ENCODE measurements around the gene GPER1. TPM values are rescaled to one million over a fixed set of nuclear protein-coding genes. Genes with fewer than 3 reads are reported as not detected.

GPER1 gene
- total RNA-seq, 1 experiment from 2014 or later, result 2.9 TPM

DNA sequence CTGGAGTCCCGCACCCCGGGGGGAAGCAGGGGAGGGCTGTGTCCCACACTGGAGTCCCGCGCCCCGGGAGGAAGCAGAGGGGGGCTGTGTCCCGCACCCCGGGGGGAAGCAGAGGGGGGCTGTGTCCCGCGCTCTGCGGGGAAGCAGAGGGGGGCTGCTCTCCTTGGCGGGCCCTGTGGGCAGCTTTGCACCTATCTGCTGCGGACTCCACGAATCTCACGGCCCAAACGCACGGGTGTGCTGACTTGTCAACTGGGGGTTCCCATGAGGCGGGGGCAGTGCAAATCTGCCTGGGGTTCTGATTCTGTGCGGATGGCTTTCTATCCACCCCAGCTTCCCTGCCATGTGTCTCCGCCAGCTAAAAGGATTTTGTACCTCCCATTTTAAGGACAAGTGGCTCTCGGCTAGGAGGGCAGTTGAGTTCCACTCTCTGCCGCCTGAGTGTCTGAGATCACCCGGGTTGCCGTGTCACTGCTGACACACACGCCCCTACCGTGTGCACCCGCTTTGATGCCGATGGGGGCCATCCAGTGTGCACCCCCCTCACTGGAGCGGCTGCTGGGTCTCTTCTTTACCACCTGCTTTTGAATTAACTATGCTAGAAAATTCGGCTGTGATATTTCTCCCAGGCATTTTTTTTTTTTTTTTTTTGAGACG lies 20.5 kb downstream of the GPER1 start:
- ATAC-seq (no peak), DNase-seq (ENCODE audit: low read depth, low spot score) (no peak)
- intact Hi-C loops (cut with micrococcal nuclease; ENCODE audit: unreplicated experiment), result no loop called here
- no peak overlapping the region for H3K27ac ChIP-seq (ENCODE audit: low read length)
- in situ Hi-C loops (cut with HindIII; ENCODE audit: low pct_unique_long_range_greater_than_20kb, low sequenced_read_pairs), result no loop called here
- CTCF ChIA-PET, result interaction anchor here (0.7 kb wide), 1 partner anchor 18 kb away, joined by 3 read pairs; no protein-coding TSS in a partner anchor
- POLR2A ChIA-PET, result no interaction called here
- no peaks in the 10 kb centered on the region for H3K4me1 ChIP-seq (ENCODE audit: control insufficient read depth, insufficient read depth, low read length)
- no peak overlapping the region for H3K4me3 ChIP-seq (ENCODE audit: low read depth in 2 of 2, low read length in 2 of 2)
- no peak for TF ChIP-seq SIN3A (IDR thresholded peaks at IDR 0.05; ENCODE audit: borderline replicate concordance, insufficient read depth, low read depth, low read length)
- TF ChIP-seq, protein P1, sequence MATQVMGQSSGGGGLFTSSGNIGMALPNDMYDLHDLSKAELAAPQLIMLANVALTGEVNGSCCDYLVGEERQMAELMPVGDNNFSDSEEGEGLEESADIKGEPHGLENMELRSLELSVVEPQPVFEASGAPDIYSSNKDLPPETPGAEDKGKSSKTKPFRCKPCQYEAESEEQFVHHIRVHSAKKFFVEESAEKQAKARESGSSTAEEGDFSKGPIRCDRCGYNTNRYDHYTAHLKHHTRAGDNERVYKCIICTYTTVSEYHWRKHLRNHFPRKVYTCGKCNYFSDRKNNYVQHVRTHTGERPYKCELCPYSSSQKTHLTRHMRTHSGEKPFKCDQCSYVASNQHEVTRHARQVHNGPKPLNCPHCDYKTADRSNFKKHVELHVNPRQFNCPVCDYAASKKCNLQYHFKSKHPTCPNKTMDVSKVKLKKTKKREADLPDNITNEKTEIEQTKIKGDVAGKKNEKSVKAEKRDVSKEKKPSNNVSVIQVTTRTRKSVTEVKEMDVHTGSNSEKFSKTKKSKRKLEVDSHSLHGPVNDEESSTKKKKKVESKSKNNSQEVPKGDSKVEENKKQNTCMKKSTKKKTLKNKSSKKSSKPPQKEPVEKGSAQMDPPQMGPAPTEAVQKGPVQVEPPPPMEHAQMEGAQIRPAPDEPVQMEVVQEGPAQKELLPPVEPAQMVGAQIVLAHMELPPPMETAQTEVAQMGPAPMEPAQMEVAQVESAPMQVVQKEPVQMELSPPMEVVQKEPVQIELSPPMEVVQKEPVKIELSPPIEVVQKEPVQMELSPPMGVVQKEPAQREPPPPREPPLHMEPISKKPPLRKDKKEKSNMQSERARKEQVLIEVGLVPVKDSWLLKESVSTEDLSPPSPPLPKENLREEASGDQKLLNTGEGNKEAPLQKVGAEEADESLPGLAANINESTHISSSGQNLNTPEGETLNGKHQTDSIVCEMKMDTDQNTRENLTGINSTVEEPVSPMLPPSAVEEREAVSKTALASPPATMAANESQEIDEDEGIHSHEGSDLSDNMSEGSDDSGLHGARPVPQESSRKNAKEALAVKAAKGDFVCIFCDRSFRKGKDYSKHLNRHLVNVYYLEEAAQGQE (IDR thresholded peaks at IDR 0.05; ENCODE audit: insufficient read depth in 1 of 2, low read depth in 2 of 2, low read length in 1 of 2), result no peak
- TF ChIP-seq POLR2AphosphoS5 (IDR thresholded peaks at IDR 0.05; ENCODE audit: low read depth, low read length), result no peak
- TF ChIP-seq, protein P2, sequence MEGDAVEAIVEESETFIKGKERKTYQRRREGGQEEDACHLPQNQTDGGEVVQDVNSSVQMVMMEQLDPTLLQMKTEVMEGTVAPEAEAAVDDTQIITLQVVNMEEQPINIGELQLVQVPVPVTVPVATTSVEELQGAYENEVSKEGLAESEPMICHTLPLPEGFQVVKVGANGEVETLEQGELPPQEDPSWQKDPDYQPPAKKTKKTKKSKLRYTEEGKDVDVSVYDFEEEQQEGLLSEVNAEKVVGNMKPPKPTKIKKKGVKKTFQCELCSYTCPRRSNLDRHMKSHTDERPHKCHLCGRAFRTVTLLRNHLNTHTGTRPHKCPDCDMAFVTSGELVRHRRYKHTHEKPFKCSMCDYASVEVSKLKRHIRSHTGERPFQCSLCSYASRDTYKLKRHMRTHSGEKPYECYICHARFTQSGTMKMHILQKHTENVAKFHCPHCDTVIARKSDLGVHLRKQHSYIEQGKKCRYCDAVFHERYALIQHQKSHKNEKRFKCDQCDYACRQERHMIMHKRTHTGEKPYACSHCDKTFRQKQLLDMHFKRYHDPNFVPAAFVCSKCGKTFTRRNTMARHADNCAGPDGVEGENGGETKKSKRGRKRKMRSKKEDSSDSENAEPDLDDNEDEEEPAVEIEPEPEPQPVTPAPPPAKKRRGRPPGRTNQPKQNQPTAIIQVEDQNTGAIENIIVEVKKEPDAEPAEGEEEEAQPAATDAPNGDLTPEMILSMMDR (IDR thresholded peaks at IDR 0.05), result no peak
- no peak for TF ChIP-seq TCF7L2 (IDR thresholded peaks at IDR 0.05; ENCODE audit: low read depth, low read length)
- H3K27me3 ChIP-seq (ENCODE audit: control insufficient read depth, insufficient read depth, low read length), result no peaks in the 10 kb centered on the region
- H3K36me3 ChIP-seq (ENCODE audit: control insufficient read depth, insufficient read depth, low read length), result no peaks in the 10 kb centered on the region
- no peaks in the 10 kb centered on the region for H3K9me3 ChIP-seq (ENCODE audit: control insufficient read depth, insufficient read depth, low read depth, low read length)
- no TSS peak for BruUV-seq (replicated peaks)

DNA sequence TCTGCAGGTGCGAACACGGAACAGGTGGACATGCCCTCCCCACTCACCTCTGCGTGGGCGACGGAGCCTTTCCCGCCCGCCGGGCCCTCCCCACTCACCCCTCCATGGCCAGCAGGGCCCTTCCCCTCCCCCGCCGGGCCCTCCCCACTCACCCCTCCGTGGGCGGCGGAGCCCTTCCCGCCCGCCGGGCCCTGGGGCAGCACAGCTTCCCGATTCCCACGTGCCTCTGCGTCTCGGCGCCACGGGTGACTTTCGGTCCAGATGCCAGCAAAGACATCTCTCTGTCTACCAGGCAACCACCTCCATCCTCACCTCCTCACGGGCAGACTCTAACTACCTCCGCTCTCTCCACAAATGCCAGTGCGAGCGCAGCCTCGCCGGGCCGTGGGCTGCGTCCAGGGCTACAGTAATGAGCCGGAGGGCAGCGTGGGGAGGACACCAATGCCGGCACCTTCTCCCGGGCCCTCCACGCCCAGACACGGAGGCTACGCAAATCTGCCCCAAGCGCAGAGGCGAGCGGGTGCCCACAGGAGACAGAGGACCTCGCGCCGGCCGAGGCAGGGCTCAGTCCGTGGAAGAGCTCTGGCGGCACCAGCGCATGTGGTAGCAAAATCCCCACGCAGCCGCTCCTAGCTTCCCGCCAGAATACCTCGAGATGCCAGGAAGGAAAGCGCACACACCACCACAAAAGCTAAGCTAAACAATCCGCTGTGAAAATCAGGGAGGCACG lies 21.8 kb downstream of the GPER1 start:
- POLR2A ChIA-PET, result no interaction called here
- intact Hi-C loops (cut with micrococcal nuclease; ENCODE audit: unreplicated experiment), result no loop called here
- H3K9me3 ChIP-seq (ENCODE audit: control insufficient read depth, insufficient read depth, low read depth, low read length), result no peaks in the 10 kb centered on the region
- H3K27me3 ChIP-seq (ENCODE audit: control insufficient read depth, insufficient read depth, low read length), result no peaks in the 10 kb centered on the region
- no peaks in the 10 kb centered on the region for H3K4me1 ChIP-seq (ENCODE audit: control insufficient read depth, insufficient read depth, low read length)
- CTCF ChIA-PET, result no interaction called here
- no peak overlapping the region for H3K4me3 ChIP-seq (ENCODE audit: low read depth in 2 of 2, low read length in 2 of 2)
- ATAC-seq (no peak), DNase-seq (ENCODE audit: low read depth, low spot score) (no peak)
- BruUV-seq (replicated peaks), result no TSS peak
- in situ Hi-C loops (cut with HindIII; ENCODE audit: low pct_unique_long_range_greater_than_20kb, low sequenced_read_pairs), result no loop called here
- TF ChIP-seq SIN3A (IDR thresholded peaks at IDR 0.05; ENCODE audit: borderline replicate concordance, insufficient read depth, low read depth, low read length) (no peak), POLR2AphosphoS5 (IDR thresholded peaks at IDR 0.05; ENCODE audit: low read depth, low read length) (no peak), TCF7L2 (IDR thresholded peaks at IDR 0.05; ENCODE audit: low read depth, low read length) (no peak)
- TF ChIP-seq, protein P2 (IDR thresholded peaks at IDR 0.05), result no peak
- TF ChIP-seq, protein P1 (IDR thresholded peaks at IDR 0.05; ENCODE audit: insufficient read depth in 1 of 2, low read depth in 2 of 2, low read length in 1 of 2), result no peak
- H3K27ac ChIP-seq (ENCODE audit: low read length), result no peak overlapping the region
- no peaks in the 10 kb centered on the region for H3K36me3 ChIP-seq (ENCODE audit: control insufficient read depth, insufficient read depth, low read length)

All from Panc1 (cell line).